ENCODE measurements around the gene NEGR1.

DNA sequence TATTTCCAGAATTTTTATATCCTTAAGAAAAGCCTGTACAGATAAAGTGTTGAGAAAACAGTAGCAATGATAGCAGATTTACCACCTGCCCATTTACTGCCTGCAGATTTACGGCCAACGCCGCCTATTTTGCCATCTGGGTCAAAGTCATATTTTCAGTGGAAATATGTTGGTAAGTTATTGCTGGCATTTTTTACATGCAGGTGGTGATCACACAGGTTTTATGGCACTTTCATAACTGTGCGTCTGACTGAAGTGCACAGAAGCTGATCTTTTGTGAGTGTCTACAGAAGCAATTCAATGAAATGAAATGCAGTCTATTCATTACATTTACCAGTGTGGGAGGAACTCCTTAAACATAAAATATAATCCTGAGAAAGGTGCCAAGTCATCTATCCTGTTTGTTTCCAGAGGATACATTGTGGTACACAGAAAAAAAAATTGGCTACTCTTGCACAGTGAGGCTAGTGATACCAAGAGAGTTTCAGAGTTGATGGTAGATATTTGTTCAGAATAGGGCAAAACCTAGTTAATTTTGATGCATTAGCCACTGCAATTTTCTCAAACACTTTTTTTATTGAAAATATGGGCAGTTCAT is 458.5 kb downstream of the NEGR1 start:
- TF ChIP-seq, protein P1, sequence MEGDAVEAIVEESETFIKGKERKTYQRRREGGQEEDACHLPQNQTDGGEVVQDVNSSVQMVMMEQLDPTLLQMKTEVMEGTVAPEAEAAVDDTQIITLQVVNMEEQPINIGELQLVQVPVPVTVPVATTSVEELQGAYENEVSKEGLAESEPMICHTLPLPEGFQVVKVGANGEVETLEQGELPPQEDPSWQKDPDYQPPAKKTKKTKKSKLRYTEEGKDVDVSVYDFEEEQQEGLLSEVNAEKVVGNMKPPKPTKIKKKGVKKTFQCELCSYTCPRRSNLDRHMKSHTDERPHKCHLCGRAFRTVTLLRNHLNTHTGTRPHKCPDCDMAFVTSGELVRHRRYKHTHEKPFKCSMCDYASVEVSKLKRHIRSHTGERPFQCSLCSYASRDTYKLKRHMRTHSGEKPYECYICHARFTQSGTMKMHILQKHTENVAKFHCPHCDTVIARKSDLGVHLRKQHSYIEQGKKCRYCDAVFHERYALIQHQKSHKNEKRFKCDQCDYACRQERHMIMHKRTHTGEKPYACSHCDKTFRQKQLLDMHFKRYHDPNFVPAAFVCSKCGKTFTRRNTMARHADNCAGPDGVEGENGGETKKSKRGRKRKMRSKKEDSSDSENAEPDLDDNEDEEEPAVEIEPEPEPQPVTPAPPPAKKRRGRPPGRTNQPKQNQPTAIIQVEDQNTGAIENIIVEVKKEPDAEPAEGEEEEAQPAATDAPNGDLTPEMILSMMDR (conservative IDR thresholded peaks at IDR 0.05; ENCODE audit: low read depth in 2 of 2): no peak
- TF ChIP-seq EZH2phosphoT487 (IDR thresholded peaks at IDR 0.05; ENCODE audit: unreplicated experiment): no peak

Data from GM23338 (cell line).